T follicular helper cell (primary cell): ENCODE results near the gene GSG1L.

ENCODE experiments used
- DNase-seq: peaks from one replicate; pipeline ENCODE4 v3.0.0-alpha.2; 2020; ENCODE audit warnings: low read depth

GSG1L gene

GRCh38 chr16:28019218-28019617 lies 44.3 kb downstream of the GSG1L start:
- DNase-seq: no peak

DNA sequence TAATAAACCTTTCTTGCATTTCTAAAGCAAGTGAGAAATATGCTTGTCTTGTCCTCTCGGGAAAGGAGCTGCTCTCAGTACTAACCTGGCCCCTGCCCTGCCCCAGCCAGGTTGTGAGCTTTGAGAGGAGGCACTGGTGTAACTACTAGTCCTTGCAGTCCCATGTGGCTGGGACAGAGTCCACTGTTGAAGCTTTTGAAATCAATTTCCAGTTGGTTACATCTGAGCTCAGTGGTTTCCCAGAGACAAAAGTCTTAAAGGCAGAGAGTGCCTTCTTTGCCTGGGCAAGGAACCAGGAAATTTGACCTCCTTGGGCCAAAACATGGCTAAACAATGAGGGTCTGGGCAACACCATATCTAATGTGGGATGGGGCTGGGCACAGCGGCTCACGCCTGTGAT lies 48.7 kb downstream of the GSG1L start:
- DNase-seq: no peak

DNA sequence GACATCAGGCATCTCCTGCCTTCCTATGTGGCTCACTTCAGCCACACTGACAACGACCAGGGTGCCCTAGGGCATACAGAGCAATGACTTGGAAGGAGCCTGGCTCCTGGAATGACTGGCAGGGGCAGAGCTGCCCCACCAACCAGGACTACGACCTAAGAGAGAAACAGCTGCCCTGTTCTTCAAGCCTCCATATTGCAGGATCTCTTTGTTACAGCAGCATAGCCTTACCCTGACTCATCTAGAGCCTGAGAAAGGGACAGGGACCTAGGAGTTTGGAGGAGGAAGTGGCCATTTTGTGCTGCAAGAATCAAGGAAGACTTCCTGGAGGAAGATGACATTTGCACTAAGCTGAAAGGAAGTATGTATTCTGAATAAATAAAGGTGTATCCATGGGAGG lies 49.6 kb downstream of the GSG1L start:
- DNase-seq: no peak

DNA sequence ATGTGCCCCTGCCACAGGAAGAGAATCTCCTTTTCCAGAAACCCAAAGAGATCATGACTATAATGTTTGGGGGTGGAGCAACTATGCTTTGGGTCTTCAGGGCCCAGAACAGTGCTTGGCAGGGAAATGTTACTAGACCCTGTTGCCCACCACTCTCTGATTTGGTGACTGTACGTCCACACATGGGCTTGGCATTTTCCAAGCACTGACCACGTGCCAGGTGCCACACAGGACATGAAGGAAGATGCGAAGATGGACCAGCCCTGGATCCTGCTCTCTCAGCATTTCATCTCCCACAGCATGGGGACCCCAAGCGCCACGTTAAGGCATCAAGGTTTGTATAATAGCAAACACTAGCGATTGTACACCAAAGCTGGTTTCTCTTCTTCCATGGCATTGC lies 50.1 kb downstream of the GSG1L start:
- DNase-seq: no peak

- no peak for DNase-seq
These were observed 51.5 kb downstream of the GSG1L start for GRCh38 chr16:28011971-28012445.

DNA sequence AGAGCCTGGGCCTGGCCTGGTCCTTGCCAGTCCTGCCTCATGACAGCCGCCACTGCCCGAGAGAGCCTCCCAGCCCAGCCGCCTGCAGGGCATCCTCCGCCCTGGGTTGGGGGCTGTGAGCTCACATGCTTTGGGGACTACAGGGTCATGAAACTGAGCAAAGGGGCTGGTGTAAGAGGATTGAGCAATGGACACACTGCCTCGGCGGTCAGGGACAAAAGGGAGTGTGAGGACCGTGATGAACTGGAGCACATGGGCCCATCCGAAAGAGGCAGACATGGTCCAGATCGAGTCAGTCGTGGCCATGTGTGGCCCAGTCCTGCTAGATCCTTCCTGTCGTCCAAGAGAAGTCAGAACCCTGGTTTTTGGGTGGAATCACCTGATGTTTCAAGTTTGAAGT lies 52.3 kb downstream of the GSG1L start:
- no peak for DNase-seq

- DNase-seq: no peak
These were observed 52.8 kb downstream of the GSG1L start for GRCh38 chr16:28010671-28011070.

DNA sequence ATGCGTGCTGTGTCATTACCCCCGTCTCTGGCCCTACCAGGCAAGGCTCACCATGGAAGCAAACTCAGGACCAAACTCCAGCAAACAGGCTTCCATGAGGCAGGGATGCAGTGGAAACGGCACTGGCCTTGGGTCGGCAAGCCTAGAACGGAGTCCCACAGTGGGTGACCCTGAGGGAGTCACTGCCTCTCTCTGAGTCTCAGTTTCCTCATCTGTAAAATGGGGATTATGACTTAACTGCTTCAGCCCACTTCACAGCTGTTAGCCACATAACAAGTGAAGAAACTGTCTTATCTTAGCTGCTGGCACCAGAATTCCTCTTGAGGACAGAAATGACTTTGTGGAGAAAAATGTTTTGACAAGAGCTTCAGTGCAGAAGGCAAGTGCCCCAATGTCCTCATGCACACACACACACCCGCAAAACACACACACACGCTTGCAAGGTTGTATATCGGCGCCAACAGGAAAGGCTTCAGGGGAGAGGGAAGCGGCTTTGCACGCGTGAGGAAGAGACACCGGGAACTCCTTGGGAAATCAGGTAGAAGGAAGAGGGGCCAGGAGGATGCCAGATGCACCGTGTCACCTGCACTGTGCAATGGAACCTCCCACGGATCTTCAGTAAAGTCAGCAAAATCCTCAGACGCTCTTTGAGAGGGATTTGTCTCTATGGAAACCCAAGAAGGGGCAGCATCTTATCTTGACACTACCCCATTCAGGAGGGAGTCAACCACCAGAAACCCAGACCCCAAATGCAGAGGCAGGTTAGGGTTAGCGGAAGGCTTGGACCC lies 53.7 kb downstream of the GSG1L start:
- DNase-seq: no peak

- no peak for DNase-seq
These were observed 59.6 kb downstream of the GSG1L start for GRCh38 chr16:28003923-28004322.

DNA sequence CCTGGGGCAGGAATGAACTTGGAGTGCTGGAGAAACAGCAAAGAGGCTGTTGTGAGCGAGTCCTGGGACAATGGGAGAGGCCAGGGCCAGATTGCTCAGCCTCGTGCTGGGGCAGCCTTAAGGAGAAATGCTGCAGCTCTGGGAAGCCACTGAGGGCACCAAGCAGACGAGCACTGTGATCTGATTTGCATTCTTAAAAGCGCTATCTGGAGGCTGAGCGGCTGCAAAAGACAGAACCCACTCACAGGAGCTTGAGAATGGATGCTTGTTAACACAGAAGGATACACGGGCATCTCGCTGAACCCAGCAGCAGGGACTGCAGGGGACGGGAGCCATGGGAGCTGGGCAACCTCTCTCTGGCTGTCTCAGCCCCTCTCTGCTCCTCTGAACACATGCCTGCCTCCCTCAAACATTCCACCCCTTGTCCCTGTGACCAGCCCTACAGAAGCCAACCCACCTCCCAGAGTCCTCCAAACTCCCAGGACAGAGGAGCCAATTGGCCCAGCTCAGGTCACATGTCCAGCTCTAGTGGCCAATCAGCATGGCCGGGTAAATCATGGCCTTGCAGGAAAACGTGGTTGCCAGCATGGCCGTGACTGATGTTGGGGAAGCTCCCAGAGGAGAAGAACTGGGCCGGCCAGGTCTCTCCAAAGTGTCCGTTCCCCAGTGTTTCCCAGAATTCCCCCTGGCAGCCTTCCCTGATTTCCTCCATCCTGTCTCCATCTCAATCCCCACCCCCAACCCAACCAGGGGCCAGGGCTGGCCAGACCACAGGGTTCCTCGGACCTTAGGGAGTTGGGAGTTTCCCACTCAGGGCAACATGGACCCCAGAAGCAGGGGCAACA lies 60.3 kb downstream of the GSG1L start:
- no peak for DNase-seq

- DNase-seq: no peak
These were observed 61.9 kb downstream of the GSG1L start for GRCh38 chr16:28001642-28002041.

GRCh38 chr16:28001184-28001583 lies 62.3 kb downstream of the GSG1L start:
- no peak for DNase-seq

GRCh38 chr16:28000314-28001169 lies 63.0 kb downstream of the GSG1L start:
- DNase-seq: no peak

- no peak for DNase-seq
These were observed 63.8 kb downstream of the GSG1L start for GRCh38 chr16:27999687-28000086.

DNA sequence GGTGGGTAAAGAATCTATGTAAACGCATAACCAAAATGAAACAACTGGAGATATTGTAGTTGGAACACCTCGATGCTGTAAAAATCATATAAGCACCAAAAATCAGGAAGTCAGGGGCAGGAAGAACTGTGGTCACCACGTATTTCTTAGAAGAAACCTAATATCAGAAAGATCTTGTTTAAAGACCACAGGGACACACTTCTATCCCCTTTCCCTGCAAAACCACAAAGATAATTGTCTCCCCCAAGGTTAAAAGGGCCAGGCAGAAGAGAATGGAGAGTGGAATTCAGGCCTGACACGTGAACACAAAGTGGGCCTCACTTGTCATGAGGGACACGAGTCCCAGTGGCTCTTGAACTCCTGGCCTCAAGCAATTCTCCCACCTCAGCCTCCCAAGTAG lies 68.1 kb downstream of the GSG1L start:
- no peak for DNase-seq

DNA sequence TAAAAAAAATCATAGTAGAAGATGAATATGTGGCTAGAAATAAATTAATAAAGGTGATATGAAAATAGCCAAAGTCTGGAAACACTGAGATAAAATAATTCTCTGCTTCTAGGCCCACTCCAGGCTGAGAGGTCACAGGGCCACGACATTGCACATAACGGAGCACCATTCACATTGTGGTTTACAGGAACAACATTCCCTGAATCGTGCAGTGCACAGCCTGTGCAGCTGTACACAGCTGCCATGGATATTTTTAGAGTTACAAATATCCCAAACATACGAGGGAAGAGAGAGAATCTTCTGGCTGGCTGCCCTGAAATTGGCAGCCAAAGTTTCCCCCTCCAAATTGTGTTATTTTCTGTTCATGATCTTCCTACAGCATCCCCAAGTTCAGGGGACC lies 68.8 kb downstream of the GSG1L start:
- no peak for DNase-seq

GRCh38 chr16:27993587-27993986 lies 69.9 kb downstream of the GSG1L start:
- no peak for DNase-seq

- no peak for DNase-seq
These were observed 71.6 kb downstream of the GSG1L start for GRCh38 chr16:27991876-27992275.

GRCh38 chr16:27985981-27986380 lies 77.5 kb downstream of the GSG1L start:
- no peak for DNase-seq

DNA sequence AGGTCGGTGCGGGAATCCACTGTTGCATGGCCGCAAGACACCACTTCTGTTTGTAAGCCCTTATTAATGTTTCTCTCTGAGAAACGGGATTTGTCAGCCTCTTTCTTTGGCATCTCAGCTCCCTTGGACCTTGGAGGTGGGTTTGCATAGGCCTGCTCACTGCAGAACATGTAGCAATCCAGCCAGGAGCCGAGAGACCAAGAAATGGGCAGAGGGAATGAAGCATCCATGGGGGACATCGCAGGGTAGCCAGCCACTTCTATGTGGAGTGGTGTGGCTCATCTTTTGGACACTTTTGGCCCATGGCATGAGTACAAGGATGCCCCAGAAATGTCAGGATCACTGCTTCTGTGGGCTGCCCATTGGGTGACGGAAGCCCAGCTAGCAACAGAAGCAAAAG lies 79.4 kb downstream of the GSG1L start:
- DNase-seq: no peak

GRCh38 chr16:27983244-27983643 lies 80.3 kb downstream of the GSG1L start:
- no peak for DNase-seq

DNA sequence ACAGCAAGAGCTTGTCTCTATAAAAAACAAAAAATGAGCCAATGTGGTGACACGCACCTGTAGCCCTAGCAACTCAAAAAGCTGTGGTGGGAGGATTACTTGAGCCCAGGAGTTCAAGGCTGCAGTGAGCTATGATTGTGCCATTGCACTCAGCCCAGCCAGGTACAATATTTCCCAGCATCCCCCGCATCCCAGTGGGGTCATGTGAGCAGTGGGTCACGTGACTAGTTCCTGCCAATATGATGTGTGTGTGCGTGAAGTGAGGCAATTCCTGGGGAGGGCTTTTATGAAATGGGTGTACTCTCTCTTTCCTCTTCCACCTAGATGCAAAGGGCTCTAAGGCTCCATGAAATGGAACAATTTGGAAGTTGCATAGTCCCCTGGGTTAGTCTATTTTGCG lies 81.3 kb downstream of the GSG1L start:
- no peak for DNase-seq
